HG02981 (cell line): ENCODE measurements around the gene TPSD1.
"Not testable (repeated sequence)": the region's sequence is repeated elsewhere in the genome, so short reads cannot be mapped to it uniquely, and the experiment has no call there.

ENCODE experiments used
- ATAC-seq: cut with Tn5 transposase; IDR thresholded peaks from one replicate; pipeline ENCODE4 v1.9.1; 2021; ENCODE audit warnings: mild to moderate bottlenecking, moderate library complexity; ENCODE audit not compliant: unreplicated experiment

The TPSD1 gene

DNA sequence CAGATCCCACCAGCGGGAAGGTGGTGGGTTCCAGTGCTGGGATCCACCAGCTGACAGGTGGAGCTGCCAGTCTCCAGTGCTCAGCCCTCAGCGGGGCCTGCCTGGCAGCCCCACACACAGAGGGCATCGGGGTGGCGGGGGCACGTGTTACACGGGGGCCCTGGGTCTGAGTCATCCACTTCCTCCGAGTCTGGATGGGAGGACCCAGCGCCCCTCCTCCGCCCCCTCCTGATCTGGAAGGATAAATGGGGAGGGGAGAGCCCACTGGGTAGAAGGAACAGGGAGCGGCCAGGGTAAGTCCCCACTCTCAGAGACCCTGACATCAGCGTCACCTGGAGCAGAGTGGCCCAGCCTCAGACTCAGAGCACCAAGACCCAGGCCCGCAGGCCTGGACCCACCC is 15.4 kb upstream of the TPSD1 start, which contains the start of gene TPSAB1:
Gene TPSAB1, plus strand, starts transcription at position 270 of the 400 bp plus-strand sequence. CDS start 234 bp downstream, outside the sequence.
- ATAC-seq = not testable (repeated sequence)

DNA sequence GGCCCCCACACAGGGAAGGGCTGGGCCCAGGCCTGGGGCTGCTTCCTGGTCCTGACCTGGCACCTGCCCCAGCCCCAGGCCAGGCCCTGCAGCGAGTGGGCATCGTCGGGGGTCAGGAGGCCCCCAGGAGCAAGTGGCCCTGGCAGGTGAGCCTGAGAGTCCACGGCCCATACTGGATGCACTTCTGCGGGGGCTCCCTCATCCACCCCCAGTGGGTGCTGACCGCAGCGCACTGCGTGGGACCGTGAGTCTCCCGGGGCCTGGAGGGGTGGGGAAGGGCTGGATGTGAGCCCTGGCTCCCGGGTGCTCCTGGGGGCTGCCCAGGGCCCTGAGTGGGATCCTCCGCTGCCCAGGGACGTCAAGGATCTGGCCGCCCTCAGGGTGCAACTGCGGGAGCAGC is 14.8 kb upstream of the TPSD1 start:
- not testable (repeated sequence) for ATAC-seq

DNA sequence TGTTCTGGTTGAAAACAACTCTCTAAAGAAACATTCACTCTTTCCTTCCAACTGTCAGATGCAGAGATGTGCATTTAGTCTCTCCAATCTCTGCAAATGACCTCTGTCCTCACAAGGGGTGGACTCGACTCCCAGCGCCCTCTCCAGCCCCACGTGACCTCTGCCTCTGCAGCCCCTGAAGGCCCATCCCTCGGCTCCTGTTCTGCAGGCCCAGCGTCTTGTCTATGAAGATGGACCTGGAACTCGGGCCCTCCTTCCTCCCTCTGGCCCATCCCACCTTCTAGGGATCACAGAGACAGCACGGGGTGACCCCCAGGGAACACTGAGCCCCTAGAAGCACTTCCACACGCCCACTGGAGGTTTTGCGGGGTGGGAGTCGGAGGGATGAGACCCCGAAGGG is 12.5 kb upstream of the TPSD1 start:
- ATAC-seq = not testable (repeated sequence)

DNA sequence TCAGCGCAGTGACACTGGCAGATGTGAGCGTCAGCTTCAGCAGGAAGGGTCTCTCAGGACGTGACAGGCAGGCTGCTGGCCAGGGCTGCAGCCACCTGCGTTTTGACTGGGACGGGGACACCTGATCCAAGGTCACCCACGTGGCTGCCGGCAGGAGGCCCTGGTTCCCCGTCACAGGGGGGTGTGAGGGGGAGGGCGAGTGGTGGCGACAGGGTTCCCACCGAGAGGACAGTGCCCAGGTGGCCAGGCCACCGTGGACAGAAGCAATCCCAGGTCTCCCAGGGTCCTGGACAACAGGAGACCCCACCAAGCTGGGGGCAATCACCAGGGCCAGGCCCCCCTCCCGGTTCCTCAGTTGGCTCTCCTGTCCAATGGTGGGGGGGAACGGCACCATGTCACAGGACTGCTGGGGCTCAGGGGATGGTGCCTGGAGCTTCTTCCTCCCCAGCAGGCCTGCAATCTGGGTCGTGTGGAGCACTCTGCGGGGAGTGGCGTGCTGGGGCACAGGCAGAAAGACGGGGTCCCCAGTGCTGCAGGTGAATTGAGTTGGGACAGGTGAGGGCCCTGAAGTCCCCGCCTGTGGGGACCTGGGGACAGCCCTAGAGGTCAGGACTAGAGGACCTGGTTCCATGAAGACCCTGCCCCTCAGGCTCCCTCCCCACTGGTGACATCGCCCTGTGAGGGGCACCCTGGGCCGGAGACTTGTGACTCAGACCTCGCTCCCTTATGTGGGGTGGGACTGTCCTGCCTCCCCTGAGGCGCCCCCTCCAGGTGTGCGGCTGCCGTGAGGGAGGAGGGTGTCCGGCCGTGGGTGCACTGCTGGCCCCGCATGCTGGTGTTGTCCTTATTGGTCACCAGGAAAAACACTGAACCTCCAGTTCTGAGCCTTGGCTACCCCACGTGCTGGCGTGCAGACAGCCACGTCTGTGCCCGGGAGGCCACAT is 11.7 kb upstream of the TPSD1 start:
- not testable (repeated sequence) for ATAC-seq

DNA sequence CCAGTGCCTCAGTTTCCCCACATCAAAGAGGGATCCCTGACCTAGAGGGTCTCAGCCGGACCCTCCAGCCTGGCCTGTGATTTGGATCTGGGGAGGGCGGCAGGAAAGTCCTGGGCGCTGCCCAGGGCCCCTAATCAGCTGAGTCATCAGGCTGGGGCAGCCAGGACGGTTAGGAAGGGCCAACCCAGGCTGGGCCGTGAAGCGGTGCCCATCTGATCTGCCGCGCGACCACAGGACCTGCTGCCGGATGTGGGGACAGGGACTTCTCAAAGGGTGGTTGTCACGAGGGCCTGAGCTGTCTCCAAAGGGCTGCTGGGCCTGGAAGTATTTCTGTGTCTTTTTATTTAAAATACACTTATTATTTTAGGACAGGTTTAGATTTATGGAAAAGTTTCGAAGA is 11.0 kb upstream of the TPSD1 start:
- ATAC-seq = no peak

DNA sequence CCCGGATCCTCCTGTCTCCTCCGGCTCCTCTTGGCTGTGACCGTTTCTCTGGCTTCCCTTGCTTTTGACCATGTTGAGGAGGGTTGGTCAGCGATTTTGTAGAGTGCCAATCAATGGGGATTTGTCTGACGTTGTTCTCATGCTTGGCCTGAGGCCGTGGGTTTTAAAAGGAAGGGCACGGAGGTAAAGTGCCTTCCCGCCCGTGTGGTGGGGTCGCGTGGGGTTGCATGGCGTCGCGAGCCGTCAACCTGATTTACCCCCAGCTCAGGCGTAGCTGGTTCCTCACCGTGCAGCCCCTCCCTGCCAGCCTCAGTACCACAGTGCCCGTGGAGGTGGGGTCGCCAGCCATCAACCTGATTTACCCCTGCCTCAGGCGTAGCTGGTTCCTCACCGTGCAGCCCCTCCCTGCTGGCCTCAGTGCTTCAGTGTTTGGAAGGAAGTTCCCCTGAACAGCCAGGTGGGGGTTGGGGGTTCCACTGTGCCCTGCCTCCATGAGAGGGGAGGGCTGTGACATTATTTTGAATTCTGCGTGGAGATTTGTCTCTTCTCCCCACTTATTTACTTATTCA is 10.3 kb upstream of the TPSD1 start:
- ATAC-seq = no peak

DNA sequence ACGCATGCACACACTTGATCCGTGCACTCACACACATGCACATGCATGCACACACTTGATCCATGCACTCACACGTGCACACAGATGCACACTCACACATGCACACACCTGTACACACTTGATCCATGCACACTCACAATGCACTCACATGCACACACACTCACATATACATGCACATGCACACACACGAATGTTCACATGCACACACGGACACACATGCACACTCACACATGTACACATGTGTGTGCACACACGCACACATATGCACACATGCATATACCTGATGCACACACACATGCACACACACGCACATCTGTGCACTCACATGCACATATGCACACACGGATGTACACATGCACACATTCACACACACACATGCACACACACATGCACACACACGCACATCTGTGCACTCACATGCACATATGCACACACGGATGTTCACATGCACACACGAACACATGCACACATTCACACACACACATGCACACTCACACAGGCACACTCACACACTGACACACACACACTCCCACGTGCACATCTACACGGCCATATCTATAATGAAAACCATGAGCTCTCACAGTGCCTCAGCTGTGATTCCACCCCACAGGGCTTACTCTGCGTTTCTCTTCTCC is 7.8 kb upstream of the TPSD1 start:
- not testable (repeated sequence) for ATAC-seq

DNA sequence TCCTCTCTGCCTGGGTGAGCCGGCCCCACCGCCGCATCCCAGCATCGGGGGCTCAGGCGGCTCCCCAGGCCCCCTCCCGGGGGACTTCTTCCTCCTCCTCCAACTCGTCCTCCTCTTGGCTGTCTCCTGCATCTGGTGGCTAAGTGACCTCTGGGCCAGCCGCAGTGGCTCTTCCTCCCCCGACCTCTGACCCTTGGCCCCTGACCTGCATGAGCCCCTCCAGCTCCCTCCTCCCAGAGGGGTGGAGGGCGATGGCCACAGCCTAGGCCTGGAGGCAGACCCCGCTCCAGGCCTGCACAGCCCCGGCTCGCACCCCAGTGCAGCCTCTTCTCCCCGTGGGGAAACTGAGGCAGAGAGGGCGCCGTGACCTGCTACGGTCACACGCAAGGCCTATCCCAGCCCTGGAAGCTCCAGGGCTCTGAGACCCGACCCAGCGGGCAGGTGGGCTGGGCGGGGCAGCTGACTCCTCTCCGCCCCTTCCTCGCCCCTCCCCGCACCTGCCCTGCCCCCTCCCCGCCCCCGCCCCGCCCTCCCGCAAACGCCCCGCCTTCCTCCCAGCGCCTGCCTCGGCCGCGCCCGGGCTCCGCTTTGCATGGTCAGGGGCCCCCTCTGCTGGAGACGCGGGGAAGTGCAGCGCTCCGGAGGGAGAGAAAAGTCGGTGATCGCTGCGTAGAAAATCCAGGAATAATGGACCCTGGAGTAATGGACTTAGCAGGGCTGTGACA is 6.7 kb upstream of the TPSD1 start:
- ATAC-seq = not testable (repeated sequence)

DNA sequence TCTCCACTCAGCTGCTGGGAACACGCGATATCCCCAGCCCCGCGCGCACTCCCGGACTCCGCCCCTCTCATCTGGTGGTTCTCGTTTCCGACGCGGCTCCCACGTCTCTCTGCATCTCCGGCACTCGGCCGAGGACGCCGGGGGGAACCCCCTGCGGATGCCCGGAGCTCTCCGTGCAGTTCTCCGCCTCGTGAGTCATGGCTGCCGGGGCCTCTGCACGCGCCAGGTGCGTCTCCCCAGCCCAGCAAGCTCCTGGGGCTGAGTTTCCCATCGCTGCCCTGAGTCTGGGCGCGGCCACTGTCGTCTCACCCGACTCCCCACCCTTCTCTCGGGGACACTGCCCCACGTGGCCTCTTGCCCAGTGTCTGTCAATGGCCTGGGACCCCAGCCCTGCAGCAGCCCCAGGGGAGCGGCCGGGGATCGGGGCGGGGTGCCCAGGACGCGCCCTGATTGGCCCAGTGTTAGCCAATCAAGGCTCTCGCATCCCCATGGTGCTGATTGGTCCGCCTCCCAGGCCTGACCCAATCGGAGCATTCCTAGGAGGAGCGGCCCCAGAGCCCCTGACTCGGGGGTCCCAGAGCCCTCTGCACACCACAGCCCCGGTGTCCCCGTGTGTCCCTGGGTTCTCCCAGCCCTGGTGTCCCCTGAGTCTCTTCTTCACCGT is 2.0 kb upstream of the TPSD1 start:
- ATAC-seq = not testable (repeated sequence)

DNA sequence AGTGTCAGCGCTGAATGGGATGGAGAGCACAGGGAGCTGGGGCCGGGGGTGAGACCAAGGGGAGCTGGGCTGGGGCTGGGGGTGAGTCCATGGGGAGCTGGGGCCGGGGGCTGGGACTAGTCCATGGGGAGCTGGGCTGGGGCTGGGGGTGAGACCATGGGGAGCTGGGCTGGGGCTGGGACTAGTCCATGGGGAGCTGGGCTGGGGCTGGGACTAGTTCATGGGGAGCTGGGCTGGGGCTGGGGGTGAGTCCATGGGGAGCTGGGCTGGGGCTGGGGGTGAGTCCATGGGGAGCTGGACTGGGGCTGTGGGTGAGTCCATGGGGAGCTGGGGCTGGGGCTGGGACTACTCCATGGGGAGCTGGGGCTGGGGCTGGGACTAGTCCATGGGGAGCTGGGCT is 1.0 kb upstream of the TPSD1 start:
- not testable (repeated sequence) for ATAC-seq

DNA sequence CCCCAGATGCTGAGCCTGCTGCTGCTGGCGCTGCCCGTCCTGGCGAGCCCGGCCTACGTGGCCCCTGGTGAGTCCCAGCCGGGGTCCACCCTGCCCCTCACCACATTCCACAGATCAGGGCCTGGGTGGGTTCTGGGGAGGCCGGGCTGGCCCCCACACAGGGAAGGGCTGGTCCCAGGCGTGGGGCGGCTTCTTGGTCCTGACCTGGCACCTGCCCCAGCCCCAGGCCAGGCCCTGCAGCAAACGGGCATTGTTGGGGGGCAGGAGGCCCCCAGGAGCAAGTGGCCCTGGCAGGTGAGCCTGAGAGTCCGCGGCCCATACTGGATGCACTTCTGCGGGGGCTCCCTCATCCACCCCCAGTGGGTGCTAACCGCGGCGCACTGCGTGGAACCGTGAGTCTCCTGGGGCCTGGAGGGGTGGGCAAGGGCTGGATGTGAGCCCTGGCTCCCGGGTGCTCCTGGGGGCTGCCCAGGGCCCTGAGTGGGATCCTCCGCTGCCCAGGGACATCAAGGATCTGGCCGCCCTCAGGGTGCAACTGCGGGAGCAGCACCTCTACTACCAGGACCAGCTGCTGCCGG is 516 bp downstream of the TPSD1 start:
- not testable (repeated sequence) for ATAC-seq

DNA sequence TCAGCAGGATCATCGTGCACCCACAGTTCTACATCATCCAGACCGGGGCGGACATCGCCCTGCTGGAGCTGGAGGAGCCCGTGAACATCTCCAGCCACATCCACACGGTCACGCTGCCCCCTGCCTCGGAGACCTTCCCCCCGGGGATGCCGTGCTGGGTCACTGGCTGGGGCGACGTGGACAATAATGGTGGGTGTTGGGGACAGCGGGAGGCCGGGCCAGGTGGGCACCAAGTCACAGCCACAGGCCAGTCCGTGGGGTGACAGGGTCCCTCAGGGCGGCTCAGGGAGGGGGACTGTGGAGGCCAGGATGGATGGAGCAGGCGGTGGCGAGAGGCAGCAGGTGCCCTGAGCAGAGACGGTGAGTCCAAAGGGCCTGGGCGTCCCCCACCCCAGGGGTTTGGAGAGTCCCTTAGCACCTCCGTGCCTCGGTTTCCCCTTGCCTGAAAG is 1.0 kb downstream of the TPSD1 start:
- no peak for ATAC-seq

DNA sequence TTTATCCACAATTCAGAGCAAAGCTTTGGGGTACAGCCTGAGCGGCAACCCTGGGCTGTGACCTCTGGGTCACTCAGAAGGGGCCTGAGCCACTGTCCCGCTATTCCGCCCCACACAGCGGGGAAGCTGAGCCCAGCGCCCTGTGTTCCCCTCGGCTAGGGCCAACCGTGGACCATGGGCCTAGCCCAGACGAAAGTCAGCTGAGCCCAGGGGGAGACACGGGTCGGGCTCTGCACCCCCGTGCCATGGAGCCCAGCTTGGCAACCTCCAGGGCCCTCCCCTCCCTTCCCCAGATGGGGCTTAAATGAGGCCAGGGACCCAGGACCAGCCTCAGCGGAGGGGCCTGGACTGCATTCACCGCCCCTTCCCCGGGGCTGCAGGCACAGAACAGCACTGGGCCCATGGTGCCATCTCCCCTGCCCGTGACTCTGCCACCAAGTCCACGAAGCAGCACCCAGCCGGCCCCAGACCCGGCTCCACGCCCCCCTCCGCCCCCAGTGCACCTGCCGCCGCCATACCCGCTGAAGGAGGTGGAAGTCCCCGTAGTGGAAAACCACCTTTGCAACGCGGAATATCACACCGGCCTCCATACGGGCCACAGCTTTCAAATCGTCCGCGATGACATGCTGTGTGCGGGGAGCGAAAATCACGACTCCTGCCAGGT is 1.8 kb downstream of the TPSD1 start:
- no peak for ATAC-seq

DNA sequence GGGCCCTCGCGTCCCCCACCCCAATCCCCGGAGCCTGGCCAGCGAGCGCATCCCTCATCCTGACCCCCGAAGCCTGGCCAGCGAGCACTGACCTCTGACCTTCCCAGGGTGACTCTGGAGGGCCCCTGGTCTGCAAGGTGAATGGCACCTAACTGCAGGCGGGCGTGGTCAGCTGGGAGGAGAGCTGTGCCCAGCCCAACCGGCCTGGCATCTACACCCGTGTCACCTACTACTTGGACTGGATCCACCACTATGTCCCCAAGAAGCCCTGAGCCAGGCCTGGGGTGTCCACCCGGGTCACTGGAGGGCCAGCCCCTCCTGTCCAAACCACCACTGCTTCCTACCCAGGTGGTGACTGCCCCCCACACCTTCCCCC is 2.3 kb downstream of the TPSD1 start:
- ATAC-seq = no peak

DNA sequence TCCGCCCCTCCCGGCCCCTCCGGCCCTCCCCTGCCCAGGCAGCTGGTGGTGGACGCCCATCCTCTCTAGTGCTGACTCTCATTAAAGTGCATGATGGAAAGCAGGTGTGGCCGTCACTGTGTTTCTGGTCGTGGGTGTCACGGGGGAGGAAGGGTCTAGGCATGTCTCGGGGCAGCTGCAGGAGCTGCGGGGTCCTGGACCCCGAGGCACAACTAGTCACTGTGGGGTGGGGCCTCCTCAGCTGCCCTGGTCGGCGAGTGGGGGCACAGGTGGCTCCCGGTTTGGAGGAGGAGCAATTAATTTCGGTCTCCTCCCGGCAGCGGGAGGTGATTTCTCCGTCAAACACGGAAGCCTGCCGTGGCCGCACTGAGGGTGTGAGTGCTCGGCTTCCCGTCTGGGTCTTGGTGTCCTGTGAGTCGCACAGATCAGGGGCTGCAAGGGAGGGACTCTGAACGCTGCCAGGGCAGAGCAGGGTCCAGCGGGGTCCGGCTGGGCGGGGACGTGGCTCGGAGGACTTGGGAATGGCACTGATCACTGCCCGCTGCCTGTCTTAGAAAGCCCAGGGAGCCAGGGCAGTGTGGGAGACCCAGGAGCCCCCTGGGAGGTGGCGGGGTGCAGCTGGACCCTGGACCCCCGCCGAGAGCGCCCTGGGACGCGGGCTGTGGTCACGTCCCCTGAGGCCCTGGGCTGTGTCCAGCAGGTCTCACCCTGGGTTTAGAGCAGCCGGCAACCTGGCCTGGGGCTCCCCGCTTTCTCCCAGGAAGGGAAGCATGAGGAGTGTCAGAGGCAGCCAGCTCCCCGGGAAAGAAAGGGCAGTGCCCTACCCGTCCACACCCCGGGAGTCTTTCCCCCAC is 3.3 kb downstream of the TPSD1 start:
- ATAC-seq = no peak

DNA sequence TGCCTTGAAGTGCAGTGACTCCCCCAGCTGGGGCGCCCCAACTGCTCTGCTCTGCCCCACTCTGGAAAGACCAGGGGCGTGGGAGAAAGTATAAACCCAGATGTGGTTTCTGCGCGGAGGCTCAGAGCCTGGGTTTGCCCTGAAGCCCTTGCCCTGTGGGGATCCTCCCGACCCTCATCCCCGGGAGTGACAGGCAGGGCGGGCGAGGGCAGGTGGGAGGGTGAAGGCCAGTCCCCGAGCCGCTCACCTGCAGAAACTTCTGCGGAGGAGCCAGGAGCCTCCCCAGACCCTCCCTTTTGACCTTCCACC is 3.8 kb downstream of the TPSD1 start:
- ATAC-seq = no peak

DNA sequence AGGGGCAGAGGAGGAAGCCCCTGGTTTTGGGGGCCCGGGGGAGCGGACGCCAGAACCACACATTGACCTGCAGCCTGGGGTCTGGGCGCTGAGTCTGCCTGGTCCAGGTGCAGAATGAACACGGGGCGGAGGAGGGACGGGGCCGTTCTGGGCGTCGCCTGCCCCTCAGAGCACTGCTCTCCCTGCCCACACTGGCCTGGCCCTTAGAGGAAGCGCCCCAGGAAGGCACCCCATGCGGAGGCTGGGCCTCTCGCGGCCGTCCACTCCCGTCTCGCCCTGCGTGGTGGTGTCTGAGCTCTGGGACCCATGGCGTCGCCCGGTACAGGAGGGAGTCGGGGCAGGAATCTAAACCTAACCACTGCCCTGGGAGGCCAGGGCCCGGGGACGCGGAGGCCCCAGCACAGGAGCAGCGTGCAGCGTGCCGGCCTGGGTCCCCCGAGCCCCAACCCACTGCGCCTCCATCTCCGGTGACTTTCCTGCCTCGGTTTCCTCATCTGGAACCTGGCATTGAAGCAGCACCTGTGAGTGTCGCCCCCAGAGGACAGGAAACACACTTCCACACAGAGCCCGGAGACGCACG is 4.3 kb downstream of the TPSD1 start:
- no peak for ATAC-seq

DNA sequence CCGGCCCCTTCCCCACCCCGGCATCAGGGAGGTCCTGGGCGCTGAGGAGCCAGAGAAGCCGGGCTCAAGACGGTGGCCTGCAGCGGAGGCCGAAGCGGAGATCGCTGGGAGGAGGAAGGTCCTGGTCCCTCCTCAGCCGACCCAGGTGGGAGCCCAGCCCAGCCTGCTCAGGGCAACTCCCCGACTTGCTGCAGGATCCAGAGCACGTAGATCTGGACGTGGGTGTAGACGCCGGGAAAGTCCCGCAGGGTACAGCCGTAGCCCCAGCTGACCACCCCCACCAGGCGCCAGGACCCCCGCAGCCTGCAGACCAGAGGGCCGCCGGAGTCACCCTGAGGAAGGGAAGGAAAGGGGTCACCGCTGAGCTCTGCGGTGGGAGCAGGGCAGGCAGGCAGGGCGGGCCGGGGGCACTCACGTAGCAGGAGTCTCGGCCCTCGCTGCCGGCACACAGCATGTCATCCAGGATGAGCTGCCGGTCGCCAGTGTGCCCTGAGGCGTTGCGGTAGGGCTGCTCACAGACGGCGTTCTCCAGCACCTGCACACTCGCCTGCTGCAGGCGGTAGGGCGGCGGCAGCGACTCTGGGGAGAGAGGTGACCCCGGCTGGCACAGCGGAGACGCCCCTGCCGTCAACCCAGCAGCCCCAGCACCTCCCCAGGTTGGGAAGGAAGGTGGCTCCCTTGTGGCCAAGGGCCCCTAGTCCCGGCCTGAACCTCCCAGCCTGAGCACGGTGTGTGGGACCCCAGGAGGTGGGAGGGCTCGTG is 5.4 kb downstream of the TPSD1 start:
- no peak for ATAC-seq
